Measurements from ENCODE around the gene F11. TPM values are rescaled to one million over a fixed set of nuclear protein-coding genes. Genes with fewer than 3 reads are reported as not detected.
"Not testable (repeated sequence)": the region's sequence is repeated elsewhere in the genome, so short reads cannot be mapped to it uniquely, and the experiment has no call there.

Gene F11
- total RNA-seq, 4 donors from 2014 or later = not detected

GRCh38 chr4:186266729-186267456, 904 bp downstream of the F11 start:
- no peaks in the 10 kb centered on the region for H3K4me1 ChIP-seq
- no peaks in the 10 kb centered on the region for H3K27me3 ChIP-seq
- intact Hi-C loops (cut with DNase I) = no loop called here
- no peak overlapping the region for H3K27ac ChIP-seq
- TF ChIP-seq POLR2A (IDR thresholded peaks at IDR 0.05) (no peak), CTCF (IDR thresholded peaks at IDR 0.05) (no peak)
- no peak overlapping the region for H3K4me3 ChIP-seq (replicated peaks in 1 of 3)
- H3K36me3 ChIP-seq = no peaks in the 10 kb centered on the region
- no peak for DNase-seq
- 39 to 43% methylated on average over 8 of the region's 8 CpGs for WGBS, 2 donors
- no peaks in the 10 kb centered on the region for H3K9me3 ChIP-seq

- H3K36me3 ChIP-seq = no peaks in the 10 kb centered on the region
- H3K9me3 ChIP-seq = no peaks in the 10 kb centered on the region
- intact Hi-C loops (cut with DNase I) = no loop called here
- H3K27me3 ChIP-seq = no peaks in the 10 kb centered on the region
- no peak overlapping the region for H3K27ac ChIP-seq
- H3K4me3 ChIP-seq (replicated peaks in 1 of 3) = no peak overlapping the region
- 77 to 79% methylated on average over 9 of the region's 9 CpGs for WGBS, 2 donors
- DNase-seq = no peak
- TF ChIP-seq CTCF (IDR thresholded peaks at IDR 0.05) (no peak), POLR2A (IDR thresholded peaks at IDR 0.05) (no peak)
- peaks cover 0 to 5% of the 10 kb centered on the region in 2 donors for H3K4me1 ChIP-seq
Observed at GRCh38 chr4:186271081-186271678, 5.2 kb downstream of the F11 start.

DNA sequence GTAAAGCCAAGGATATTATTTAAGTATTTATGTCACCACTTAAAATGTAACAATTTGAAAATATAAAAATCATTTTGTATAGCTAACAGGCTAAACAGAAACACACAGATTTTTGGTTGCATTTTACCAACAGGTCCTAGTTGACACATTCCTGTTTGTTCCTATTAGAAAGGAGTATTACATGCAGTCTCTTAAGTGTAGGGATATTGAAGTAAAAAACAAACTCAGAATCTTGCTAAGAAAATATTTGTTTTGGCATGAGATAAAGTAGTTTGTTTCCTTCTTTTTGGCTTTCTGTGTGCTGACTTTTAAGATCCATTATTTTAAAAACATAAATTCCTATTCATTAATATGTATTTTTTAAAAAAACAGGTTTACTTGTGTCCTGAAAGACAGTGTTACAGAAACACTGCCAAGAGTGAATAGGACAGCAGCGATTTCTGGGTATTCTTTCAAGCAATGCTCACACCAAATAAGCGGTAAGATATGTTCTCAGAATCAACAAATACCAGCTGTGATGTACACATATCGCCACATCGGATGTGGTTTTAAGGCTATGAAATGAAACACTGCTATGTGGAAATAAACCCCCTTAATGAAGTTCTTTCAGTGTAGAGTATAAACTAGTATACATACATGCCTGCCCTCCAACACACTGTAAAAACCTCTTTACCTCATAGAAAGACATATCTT, 6.9 kb downstream of the F11 start:
- Histone ChIP-seq H3K4me3 (replicated peaks in 1 of 3) (no peak overlapping the region), H3K9me3 (no peaks in the 10 kb centered on the region), H3K4me1 (peaks cover 0 to 5% of the 10 kb centered on the region in 2 donors), H3K36me3 (no peaks in the 10 kb centered on the region), H3K27me3 (no peaks in the 10 kb centered on the region), H3K27ac (no peak overlapping the region)
- no peak for DNase-seq
- TF ChIP-seq CTCF (IDR thresholded peaks at IDR 0.05) (no peak), POLR2A (IDR thresholded peaks at IDR 0.05) (no peak)
- 78 to 80% methylated on average over 4 of the region's 4 CpGs for WGBS, 2 donors
- intact Hi-C loops (cut with DNase I) = no loop called here

DNA sequence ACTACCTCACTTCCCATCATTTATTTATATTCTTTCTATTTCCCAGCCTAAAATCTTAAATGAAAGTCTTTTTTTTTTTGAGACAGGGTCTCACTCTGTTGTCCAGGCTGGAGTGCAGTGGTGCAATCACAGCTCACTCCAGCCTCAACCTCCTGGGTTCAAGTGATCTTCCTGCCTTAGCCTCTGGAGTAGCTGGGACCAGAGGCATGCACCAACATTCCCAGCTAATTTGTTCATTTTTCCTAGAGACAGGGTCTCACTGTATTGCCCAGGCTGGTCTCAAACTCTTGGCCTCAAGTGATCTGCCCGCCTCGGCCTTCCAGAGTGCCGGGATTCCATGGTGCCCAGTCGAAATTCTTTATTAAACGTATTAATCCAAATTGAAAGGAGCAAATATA, 7.4 kb downstream of the F11 start:
- H3K27ac ChIP-seq; intact Hi-C loops (cut with DNase I); H3K4me1 ChIP-seq; DNase-seq; H3K27me3 ChIP-seq; H3K9me3 ChIP-seq; H3K4me3 ChIP-seq (replicated peaks in 1 of 3); H3K36me3 ChIP-seq: not testable (repeated sequence)
- WGBS, 2 donors = 93 to 98% methylated on average over 5 of the region's 5 CpGs

DNA sequence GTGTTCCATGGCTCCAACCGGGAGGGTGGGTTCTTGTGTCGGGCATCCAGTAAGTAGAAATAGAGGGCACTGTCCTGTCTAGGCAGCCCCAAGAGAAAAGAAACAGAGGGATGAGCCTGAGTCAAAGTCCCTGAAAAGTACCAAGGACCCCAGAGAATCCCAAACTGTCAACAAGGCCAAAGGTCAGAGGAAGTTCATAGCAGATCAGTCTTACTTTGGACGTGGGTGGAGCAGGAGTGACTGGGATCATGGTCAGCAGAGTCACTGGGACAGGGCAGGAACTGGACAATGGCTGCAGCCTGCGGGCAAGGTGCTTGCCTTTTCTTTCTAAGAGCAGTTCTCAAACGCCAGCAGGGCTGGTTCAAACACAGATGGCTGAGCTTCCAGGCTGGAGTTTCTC, 17.3 kb downstream of the F11 start:
- H3K36me3 ChIP-seq = no peaks in the 10 kb centered on the region
- H3K4me1 ChIP-seq = no peaks in the 10 kb centered on the region
- H3K9me3 ChIP-seq = no peaks in the 10 kb centered on the region
- 74 to 87% methylated on average over 5 of the region's 5 CpGs for WGBS, 2 donors
- no peaks in the 10 kb centered on the region for H3K27me3 ChIP-seq
- DNase-seq = no peak
- no peak for TF ChIP-seq POLR2A (IDR thresholded peaks at IDR 0.05)
- TF ChIP-seq CTCF (IDR thresholded peaks at IDR 0.05) = no peak
- intact Hi-C loops (cut with DNase I) = no loop called here
- H3K27ac ChIP-seq = no peak overlapping the region
- no peak overlapping the region for H3K4me3 ChIP-seq (replicated peaks in 1 of 3)
